Measurements from ENCODE around the gene NRP2.

DNA sequence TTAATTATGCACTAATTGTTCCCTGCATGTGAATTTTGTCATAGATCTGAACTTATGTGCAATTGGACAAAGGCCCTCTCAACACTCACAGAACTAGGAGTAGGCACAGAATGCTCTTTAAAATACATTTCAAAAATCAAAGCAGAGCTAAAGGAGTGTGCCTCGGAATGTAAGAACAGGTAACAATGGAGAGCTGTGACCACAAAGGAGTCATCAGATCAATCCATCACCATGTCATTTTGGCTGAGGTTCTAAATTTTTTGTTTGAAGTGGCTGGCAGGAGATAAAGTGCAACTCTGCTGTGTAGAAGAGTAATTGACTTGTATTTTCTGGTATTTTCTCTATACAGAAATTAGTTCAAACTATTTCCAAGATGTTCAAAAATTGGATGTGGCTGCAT lies 155.4 kb downstream of the NRP2 start:
- no peak for TF ChIP-seq CTCF (IDR thresholded peaks at IDR 0.05)
- no peak for TF ChIP-seq POLR2A (IDR thresholded peaks at IDR 0.05)
- TF ChIP-seq EP300 (IDR thresholded peaks at IDR 0.05; ENCODE audit: low read depth): no peak
- no peak for TF ChIP-seq POLR2AphosphoS5 (IDR thresholded peaks at IDR 0.05)

Data from transverse colon (tissue), 4 donors.